Astrocyte of the cerebellum (primary cell): Measurements from ENCODE around the gene GPD1L.
"Not testable (repeated sequence)": the region's sequence is repeated elsewhere in the genome, so short reads cannot be mapped to it uniquely, and the experiment has no call there.

ENCODE experiments used
- DNase-seq: peaks from one replicate; pipeline ENCODE4 v3.0.0-alpha.2; 2011; ENCODE audit warnings: low read depth
- H3K4me3 ChIP-seq: 2 replicates; pipeline ENCODE4 v1.5.1; 2011; ENCODE audit warnings: mild to moderate bottlenecking, low read depth, low read length, moderate library complexity
- in situ Hi-C: cut with HindIII; loops from 2 replicates; pipeline ENCODE4 v1.10.0; 2017; ENCODE audit warnings: low sequenced_read_pairs
- TF ChIP-seq, protein P1 (sequence below): IDR thresholded peaks from 2 replicates; pipeline ENCODE4 v1.5.1; 2012; ENCODE audit warnings: low read length, low read depth, moderate library complexity, mild to moderate bottlenecking; ENCODE audit errors: missing control alignments

The GPD1L gene

DNA sequence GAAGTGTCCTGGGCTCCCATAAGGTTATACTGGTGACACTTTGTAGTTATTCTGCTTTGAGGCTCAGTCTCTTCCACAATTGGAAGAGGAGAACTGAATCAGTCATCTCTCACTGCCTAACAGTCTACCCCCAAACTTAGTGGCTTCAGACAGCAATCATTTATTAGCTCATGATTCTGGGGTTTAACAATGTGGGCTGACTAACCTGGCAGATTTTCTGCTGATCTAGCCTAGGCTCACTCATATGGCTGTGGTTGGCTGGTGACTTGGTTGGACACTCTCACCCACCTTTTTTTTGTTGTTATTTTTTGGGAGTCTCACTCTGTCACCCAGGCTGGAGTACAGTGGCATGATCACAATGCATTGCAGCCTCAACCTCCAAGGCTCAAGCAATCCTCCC, 7.1 kb downstream of the GPD1L start:
- in situ Hi-C loops = no loop called here
- TF ChIP-seq, protein P1, sequence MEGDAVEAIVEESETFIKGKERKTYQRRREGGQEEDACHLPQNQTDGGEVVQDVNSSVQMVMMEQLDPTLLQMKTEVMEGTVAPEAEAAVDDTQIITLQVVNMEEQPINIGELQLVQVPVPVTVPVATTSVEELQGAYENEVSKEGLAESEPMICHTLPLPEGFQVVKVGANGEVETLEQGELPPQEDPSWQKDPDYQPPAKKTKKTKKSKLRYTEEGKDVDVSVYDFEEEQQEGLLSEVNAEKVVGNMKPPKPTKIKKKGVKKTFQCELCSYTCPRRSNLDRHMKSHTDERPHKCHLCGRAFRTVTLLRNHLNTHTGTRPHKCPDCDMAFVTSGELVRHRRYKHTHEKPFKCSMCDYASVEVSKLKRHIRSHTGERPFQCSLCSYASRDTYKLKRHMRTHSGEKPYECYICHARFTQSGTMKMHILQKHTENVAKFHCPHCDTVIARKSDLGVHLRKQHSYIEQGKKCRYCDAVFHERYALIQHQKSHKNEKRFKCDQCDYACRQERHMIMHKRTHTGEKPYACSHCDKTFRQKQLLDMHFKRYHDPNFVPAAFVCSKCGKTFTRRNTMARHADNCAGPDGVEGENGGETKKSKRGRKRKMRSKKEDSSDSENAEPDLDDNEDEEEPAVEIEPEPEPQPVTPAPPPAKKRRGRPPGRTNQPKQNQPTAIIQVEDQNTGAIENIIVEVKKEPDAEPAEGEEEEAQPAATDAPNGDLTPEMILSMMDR = no peak
- no peak for DNase-seq

DNA sequence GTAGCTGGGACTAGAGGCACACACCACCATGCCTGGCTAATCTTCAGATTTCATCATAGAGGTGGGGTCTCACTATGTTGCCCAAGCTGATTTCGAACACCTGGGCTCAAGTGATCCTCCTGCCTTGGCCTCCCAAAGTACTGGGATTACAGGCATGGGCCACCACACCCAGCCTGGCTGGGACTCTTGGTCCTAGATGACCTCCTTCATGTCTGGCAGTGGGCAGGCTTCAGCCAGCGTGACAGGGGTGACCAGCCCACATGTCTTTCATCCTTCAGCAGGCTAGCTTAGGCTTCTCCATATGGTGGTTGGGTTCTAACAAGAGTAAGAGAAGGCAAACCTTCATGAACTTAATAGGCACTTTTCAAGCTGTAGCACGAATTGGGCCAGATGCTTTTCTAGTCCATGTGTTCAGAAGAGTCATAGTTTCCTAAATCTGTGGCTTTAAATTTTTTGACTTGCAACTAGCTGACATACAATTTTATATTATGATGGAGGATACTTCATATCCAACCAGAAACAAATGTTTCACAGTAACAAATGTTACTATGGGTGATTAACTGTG, 7.6 kb downstream of the GPD1L start:
- in situ Hi-C loops = no loop called here
- TF ChIP-seq, protein P1 = no peak
- DNase-seq = no peak
- H3K4me3 ChIP-seq = no peak overlapping the region

More for the DNA sequence above, 7.1 kb downstream of the GPD1L start:
- no peak overlapping the region for H3K4me3 ChIP-seq

DNA sequence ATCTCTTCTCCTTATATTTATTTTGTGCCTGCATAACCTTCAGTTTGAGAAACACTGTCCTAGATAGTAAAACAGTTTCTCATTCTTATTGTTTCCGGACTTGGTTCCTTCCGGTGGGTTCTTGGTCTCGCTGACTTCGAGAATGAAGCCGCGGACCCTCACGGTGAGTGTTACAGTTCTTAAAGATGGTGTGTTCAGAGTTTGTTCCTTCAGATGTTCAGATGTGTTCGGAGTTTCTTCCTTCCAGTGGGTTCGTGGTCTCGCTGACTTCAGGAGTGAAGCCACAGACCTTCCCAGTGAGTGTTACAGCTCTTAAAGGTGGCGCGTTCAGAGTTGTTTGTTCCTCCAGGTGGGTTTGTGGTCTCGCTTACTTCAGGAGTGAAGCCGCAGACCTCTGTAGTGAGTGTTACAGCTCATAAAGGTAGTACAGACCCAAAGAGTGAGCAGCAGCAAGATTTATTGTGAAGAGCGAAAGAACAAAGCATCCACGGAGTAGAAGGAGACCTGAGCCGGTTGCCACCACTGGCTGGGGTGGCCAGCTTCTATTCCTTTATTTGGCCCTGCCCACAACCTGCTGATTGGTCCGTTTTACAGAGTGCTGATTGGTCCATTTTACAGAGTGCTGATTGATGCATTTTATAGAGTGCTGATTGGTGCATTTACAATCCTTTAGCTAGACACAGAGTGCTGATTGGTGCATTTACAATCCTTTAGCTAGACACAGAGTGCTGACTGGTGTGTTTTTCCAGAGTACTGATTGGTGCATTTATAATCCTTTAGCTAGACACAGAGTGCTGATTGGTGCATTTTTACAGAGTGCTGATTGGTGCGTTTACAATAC, 8.3 kb downstream of the GPD1L start:
- H3K4me3 ChIP-seq, in situ Hi-C loops, DNase-seq: not testable (repeated sequence)

DNA sequence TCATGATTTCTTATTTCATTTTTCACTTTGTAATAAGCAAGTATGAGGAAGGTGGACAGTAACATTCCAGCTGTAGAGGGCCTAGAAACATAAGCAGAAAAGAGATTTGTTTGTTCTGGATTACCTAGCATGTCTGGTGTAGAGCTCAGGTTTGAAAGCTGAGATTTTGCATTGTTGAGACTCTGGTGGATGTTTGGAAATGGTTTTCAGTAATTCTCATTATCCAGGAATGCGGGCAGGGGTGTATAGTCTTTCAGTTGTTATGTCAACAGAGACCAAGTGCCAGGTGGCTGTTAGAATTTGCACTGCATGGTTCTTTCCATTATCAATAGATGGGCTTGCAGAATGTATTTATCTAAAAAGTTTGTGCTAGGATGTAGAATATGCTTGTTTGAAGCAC, 10.9 kb downstream of the GPD1L start:
- TF ChIP-seq, protein P1 = no peak
- DNase-seq = peak; percentile 22
- H3K4me3 ChIP-seq = no peak overlapping the region
- in situ Hi-C loops = no loop called here

DNA sequence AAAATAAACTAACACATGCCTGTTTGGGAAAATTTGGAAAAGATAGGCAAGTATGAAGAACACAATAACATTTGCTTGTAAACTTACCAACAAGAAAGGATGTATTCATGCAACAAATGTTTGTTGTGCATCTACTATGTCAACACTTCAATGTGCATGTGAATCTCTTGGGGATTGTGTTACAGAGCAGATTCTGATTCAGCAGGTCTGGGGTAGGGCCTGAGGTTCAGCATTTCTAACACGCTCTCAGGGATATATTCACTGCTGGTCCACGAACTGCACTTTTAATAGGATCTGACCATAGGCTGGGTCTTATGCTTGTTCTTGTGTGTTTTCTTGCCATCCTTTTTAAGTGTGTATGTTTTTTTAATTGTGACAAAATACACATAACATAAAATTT, 11.8 kb downstream of the GPD1L start:
- no peak overlapping the region for H3K4me3 ChIP-seq
- no peak for DNase-seq
- TF ChIP-seq, protein P1 = no peak
- in situ Hi-C loops = no loop called here

DNA sequence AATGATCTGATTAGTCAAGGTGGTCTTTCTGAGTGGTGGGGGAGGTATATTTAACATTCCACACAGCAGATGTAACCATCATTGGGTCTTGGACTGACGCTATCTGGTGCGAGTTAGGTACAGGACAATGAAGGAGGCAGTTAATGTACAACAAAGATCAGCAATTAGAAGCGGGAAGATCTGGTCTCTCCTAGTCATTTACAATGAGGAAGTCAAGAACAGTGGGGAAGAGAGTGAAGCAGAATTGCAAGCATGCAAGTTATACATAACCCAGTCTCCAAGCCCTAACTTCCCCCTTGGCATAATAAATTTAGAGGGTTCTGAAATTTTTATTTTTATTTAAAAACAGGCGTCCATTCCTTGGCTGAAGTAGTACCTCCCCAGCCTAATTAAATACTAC, 14.1 kb downstream of the GPD1L start:
- TF ChIP-seq, protein P1 = no peak
- no peak for DNase-seq
- no peak overlapping the region for H3K4me3 ChIP-seq
- in situ Hi-C loops = no loop called here

DNA sequence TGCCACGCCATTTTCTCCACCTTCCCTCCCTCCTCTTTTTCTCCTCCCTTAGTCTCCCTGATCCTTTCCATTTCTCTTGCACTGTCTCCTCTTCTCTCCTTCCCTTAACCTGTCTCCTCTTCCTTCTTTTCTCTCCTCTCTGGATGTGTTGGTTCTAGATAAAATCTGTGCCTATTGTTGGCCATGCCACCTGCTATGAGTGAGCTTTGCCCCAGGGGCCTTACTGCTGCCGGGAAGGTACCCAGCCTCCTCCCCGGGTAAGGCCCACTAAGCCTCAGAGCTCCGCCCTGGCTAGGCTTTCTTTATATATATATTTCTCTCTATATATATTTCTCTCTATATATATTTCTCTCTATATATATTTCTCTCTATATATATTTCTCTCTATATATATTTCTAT, 14.7 kb downstream of the GPD1L start:
- TF ChIP-seq, protein P1 = no peak
- no peak overlapping the region for H3K4me3 ChIP-seq
- no peak for DNase-seq
- in situ Hi-C loops = no loop called here
